Measurements from ENCODE around the gene CCDC149.

CCDC149 gene

DNA sequence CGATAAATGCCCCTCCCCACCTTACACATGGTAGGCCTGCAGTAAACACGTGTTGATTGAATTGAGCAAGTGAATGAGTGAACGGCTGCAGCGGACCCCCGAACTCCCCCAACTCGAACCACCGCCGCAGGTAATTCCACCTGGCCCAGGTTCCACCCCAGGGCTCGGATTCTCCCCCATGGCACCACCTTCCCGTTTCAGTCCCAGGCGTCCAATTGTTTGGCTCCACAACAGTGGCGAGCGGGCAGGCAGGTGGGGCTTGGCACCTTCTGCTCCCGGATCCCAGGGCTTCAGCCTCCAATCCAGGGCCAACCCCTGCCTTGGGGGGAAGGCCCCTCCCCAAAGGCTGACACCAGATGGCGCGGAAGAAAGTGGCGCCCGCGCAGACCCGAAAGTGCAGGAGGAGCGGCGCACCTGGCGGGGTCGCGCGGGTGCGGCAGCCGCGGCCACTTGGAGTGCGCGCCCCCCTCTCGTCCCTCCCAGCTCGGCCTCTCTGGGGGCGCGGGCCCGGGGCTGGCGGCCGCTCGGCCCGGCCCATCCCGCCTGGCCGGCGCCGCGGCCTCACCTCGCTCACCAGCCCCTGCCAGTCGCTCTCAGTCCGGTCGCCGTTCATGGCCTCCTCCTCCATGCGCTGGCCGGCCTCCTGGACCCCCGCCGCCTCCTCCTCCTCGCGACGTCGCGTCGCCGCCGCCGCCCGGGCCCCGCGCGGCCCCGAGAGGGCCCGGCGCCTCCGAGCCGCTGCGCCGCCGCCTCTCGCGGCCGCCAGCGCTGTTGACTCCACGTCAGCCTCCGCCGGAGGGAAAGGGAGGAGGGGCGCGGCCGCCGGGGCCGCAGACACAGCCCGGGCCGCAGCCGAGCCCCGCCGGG lies at the start of gene CCDC149:
TSS of gene CCDC149 (minus strand) at position 791 of the 867 bp plus-strand sequence. CDS start at position 613, 178 bp downstream.
- no peak for DNase-seq

GRCh38 chr4:24957886-24958285 lies 45.0 kb upstream of the CCDC149 start:
- no peak for DNase-seq

- no peak for DNase-seq
Observed at GRCh38 chr4:24956763-24957162, 43.9 kb upstream of the CCDC149 start.

DNA sequence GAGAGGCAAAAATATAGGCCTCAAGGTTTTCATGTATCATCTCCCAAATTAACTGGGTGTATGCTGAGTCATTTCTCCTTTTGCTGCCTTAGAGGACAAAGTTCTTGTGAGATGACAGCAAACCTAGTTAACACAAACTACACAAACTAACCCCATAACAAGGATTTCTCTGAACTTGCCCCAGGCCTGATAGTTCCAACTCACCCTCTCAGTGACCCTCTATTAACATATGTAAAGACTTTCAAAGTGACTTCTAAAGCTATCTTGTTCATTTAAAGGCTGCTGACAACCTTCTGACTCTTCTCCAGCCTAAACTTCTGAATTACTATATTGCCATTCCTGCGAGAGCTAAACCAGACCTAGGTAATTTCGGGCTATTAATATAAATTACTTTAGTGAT lies 43.2 kb upstream of the CCDC149 start:
- no peak for DNase-seq

DNA sequence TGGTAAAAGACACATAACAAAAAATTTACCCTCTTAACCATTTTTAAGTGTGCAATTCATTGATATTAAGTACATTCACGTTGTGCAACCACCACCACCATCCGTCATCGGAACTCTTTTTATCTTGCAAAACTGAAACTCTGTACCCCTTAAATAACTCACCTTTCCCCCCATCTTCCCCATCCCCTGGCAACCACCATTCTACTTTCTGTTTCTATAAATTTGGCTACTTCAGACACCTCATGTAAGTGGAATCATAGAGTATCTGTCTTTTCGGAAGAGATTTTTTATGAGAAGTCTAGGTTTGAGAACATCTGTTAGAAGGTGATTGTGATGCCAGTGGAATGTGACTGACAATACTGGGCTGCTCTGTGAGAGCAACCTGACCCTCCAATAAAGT lies 39.8 kb upstream of the CCDC149 start:
- DNase-seq = no peak

DNA sequence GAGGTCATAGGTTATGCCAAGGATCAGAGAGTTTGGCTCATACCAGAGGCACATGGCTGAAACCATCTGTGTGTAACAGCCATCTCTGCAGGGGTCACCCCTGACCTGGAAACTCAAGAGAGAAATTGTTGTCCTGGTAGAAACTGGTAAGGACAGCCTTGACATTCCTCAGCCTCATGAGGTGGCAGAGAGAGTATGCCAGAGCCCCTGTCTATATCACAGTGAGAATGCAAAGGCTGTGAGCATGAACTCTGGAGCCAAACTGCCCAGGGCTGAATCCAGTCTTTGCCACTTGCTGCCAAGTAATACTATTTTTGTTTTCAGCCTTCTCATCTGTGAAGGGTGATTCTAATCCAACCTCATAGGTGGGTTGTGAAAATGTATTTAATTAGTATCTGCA lies 37.1 kb upstream of the CCDC149 start:
- no peak for DNase-seq

DNA sequence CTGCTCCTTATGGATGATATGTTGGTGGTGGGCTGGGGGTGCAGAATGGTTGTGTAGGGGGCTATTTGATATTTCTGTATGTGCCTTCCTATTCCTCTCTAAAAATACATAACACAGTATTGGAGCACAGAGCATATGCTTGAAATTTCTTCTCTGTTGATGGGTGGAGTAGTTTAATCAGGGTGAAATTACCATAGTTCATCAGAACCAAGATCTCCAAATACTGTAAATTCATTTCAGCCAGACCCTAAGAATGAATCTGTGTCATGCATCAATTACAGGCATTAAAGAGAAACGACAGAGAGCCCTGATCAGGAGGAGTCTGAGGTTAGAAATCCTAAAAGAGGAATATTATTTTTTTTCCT lies 25.1 kb upstream of the CCDC149 start:
- no peak for DNase-seq

DNA sequence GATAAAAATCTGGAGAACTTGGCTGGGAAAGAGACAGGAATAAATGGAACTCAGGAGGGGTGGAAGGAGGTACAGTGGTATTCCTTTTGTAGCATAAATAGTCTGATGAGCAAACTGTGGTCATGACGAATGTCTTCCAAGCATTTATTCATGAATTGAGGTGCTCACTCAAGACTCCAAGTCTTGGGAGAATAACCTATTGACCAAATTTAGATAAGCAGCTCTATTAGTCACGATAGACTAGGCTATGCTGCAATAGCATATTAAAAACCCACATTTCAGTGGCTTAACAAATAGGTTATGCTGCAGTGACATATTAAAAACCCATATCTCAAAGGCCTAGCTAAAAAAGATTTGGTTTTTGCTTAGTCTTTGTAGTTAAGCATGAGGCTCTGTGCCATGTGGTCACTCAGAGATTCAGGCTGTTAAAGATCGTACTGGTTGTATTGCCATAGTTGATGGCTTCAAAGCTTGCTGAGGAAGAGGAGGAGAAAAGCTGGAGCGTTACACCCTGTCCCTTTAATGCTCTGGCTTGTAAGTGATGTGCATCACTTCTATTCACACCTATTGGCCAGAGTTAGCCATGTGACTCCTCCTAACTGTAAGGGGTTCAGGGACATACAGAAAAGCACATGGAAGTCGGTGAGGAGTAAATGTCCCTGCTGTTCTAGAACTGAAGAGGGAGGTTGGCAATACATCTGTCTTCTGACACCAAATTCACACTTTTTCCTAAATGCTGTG lies 24.5 kb upstream of the CCDC149 start:
- no peak for DNase-seq

- DNase-seq = no peak
Observed at GRCh38 chr4:24935856-24936255, 23.0 kb upstream of the CCDC149 start.

- no peak for DNase-seq
Observed at GRCh38 chr4:24934311-24934710, 21.5 kb upstream of the CCDC149 start.

- DNase-seq = no peak
Observed at GRCh38 chr4:24933684-24934275, 20.9 kb upstream of the CCDC149 start.

GRCh38 chr4:24932515-24933225 lies 19.8 kb upstream of the CCDC149 start:
- DNase-seq = no peak

DNA sequence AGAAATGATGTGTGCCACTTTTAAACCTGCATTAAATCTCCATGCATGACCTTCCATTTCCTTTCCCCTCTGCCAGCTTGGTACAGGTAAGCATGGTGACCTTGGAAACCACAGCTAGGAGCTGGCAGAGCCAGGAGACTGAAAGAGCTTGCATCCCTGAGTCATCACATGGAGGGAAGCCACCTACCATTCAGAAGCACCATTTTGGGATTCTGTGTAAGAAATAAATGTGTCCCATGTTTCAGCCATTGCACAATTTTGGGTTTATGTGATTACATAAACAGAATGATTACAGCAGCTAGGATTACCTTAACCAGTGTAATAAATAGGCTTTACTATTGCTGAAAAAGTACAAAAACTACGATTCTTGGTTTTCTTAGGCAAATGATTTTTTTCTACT lies 17.3 kb upstream of the CCDC149 start:
- DNase-seq = no peak

DNA sequence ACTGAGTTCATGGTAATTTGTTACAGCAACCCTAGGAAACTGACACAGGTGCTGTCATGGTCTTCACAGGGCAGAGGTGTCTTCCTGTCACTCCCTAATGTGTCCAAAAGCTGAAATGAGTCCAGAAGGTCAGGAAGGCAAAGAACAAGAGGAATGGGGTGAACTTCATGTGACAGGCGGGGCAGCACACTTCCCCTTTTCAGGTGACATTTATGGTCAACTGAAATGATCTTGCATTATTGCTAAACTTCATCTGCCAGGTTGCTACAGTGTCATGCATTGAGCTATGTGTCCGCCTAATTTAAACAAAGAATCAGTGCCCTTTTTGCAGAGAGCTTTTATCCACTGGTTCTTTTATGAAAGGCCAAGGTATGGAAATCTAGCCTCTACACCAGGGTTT lies 15.9 kb upstream of the CCDC149 start:
- DNase-seq = no peak

DNA sequence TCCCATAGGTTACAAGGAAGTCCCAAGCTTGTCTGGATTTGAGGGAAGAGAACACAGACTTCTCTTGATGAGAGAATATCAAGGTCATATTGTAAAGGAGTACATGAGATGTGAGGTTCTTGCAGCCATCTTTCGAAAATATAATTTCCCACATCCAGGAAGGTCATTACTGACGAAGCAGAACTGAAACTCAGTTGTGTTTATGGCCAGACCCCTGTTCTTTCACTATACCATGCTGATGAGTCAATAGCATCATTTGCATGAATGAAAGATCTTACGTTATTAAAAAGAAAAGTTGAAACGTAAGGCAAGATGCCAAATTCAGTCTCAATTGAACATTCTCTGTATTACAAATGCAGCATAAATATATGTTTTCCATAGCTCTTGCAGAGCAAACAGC lies 14.2 kb upstream of the CCDC149 start:
- no peak for DNase-seq

DNA sequence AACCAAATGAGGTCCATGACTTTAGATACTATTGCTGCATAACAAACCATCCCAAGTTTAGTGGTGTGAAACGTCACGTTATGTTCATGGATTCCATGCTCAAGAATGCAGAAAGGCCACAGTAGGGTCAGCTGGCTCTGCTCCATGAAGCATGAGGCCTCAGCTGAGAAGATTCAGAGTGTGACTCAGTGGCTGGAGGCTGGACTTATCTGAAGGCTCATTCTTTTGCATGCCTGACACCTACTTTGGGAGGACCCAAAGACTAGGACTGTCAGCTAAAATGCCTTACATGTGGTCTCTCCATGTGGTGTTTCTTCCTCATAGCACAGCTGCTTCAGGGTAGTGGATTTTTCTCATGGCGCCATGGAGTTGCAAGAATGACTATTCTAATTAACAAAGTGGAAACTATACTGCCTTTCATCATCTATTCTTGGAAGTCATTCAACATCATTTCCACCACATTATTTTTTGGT lies 11.5 kb upstream of the CCDC149 start:
- no peak for DNase-seq

- DNase-seq = no peak
Observed at GRCh38 chr4:24923550-24923949, 10.7 kb upstream of the CCDC149 start.

DNA sequence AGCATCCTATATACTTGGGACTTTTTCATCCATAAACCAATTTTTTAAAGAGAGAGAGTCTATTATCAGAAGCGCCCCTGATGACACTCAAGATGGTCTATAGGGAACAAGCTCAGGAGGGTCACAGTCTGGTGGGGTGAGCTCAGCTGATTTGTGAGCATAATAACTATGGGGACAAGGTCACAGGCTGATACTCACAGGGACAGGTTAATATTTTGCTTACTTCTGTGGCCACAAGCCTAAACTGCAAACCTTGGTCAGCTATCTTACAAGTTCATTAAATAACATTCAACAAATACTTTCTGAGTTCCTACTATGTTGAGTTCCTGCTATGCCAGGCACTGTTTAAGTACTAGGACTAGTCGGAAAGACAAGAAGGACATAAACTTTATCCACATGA lies 10.2 kb upstream of the CCDC149 start:
- DNase-seq = no peak

- DNase-seq = no peak
Observed at GRCh38 chr4:24922416-24922815, 9.6 kb upstream of the CCDC149 start.

- no peak for DNase-seq
Observed at GRCh38 chr4:24921491-24921890, 8.6 kb upstream of the CCDC149 start.

DNA sequence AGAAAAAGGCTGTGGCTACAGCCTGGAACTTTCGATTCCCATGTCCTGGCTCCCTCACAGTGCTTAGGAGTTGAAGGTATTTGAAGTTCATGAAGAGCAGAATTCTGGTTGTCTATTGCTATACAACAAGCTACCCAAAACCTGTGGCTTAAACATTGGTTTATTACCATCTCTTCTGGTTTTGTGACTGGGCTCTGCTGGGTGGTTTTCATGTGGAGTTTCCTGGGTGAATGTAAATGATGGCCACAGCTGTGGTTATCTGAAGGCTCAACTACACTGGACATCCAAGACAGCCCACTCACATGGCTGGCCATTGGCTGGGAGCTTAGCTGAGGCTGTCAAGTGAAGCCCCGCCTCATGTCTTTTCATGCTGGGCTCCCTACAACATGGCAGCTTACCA lies 7.2 kb upstream of the CCDC149 start:
- no peak for DNase-seq

DNA sequence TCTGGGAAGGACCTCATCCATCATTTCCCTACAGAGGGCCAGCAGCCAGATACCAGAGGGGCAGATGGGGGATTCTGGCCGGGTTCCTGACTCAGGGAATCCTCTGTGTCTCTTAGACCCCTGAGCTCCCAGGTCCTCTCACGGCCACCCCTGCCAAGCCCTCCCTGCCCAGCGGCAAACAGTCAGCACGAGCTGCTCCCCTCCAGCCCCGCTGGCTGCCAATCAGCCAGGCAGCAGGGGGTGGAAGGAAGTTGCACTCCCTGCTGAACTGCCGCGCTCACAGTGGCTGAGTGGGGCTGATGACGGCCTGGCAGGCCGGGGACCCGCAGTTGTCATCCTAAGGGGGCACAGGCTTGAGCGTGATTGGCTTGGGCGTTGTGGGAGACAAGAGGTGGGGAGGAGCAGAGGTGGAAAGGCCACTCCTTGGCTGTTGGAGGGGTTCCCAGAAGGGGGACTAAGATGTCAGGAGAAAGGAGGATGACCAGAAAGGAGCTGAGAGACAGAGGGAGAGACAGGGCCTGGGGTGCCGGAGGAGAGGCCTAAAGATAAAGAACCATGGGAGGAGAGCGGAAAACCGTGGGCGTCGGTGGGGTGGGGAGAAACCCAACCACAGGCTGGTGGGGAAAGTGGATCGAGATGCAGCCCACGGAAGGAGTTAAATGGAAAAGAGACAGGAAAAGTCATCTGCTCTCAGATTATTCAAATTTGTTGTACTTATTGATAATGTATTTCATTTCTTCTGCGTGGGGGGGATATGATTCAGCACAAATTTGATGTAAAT lies 4.4 kb upstream of the CCDC149 start:
- DNase-seq = no peak

All from activated CD8-positive, alpha-beta memory T cell treated with anti-CD3 and anti-CD28 coated beads for 24 hours (primary cell).